ENCODE data around the gene FARP1.

- TF ChIP-seq CTCF (IDR thresholded peaks at IDR 0.05) (no peak), POLR2A (IDR thresholded peaks at IDR 0.05) (no peak)
Observed at GRCh38 chr13:98243929-98244272, 101.0 kb downstream of the FARP1 start.
